GM23338 (cell line): ENCODE data around the gene FAM219A. TPM values are rescaled to one million over a fixed set of nuclear protein-coding genes. Genes with fewer than 3 reads are reported as not detected.

Experiments
- ATAC-seq: fragments of 200-7000 bp; cut with Tn5 transposase; 3 replicates; pipeline ENCODE4 v1.9.1; 2020
- DNase-seq: peaks from one replicate; pipeline ENCODE4 v3.0.0-alpha.2; 2015; ENCODE audit warnings: low spot score
- H2AFZ ChIP-seq: fragments of 200-600 bp; sonication (generic); 2 replicates; pipeline ENCODE4 v1.8.0; 2016; ENCODE audit warnings: antibody characterized with exemption, mild to moderate bottlenecking, moderate library complexity
- H3F3A ChIP-seq: fragments of 200-600 bp; sonication (generic); replicated peaks from 2 replicates; pipeline ENCODE4 v1.8.0; 2017; ENCODE audit warnings: antibody characterized with exemption, mixed run types, low read depth
- H3K27ac ChIP-seq: fragments of 200-600 bp; sonication (generic); 2 replicates; pipeline ENCODE4 v1.6.1; 2016; ENCODE audit warnings: low read depth
- H3K27me3 ChIP-seq: fragments of 200-600 bp; sonication (generic); 2 replicates; pipeline ENCODE4 v1.8.0; 2016; ENCODE audit warnings: mild to moderate bottlenecking, mixed run types, moderate library complexity; ENCODE audit not compliant: insufficient read depth
- H3K36me3 ChIP-seq: fragments of 200-600 bp; sonication (generic); 2 replicates; pipeline ENCODE4 v1.8.0; 2016; ENCODE audit warnings: mild to moderate bottlenecking; ENCODE audit not compliant: insufficient read depth
- H3K4me1 ChIP-seq: fragments of 200-600 bp; sonication (generic); 2 replicates; pipeline ENCODE4 v1.8.0; 2016; ENCODE audit warnings: mild to moderate bottlenecking, moderate library complexity; ENCODE audit not compliant: insufficient read depth
- H3K4me2 ChIP-seq: fragments of 200-600 bp; sonication (generic); 2 replicates; pipeline ENCODE4 v1.7.1; 2017; ENCODE audit warnings: mixed run types
- H3K4me3 ChIP-seq: fragments of 200-600 bp; sonication (generic); 2 replicates; pipeline ENCODE4 v1.6.1; 2016; ENCODE audit warnings: mixed run types
- H3K79me2 ChIP-seq: fragments of 200-600 bp; sonication (generic); replicated peaks from 2 replicates; pipeline ENCODE4 v1.8.0; 2017; ENCODE audit warnings: mild to moderate bottlenecking; ENCODE audit not compliant: insufficient read depth
- H3K9me2 ChIP-seq: fragments of 200-600 bp; sonication (generic); 2 replicates; pipeline ENCODE4 v1.8.0; 2017; ENCODE audit not compliant: insufficient read depth
- H4K20me1 ChIP-seq: fragments of 200-600 bp; sonication (generic); replicated peaks from 2 replicates; pipeline ENCODE4 v1.8.0; 2017; ENCODE audit warnings: mild to moderate bottlenecking; ENCODE audit not compliant: insufficient read depth
- H3K27ac Mint-ChIP-seq: 2 replicates; pipeline ENCODE4 v1.8.0; 2020; ENCODE audit warnings: inconsistent platforms, mild to moderate bottlenecking, moderate library complexity, mixed read lengths
- H3K27me3 Mint-ChIP-seq: 3 replicates; pipeline ENCODE4 v1.8.0; 2022; ENCODE audit warnings: low read depth, mild to moderate bottlenecking, moderate library complexity, mixed read lengths, inconsistent platforms; ENCODE audit not compliant: insufficient read depth, poor library complexity
- H3K36me3 Mint-ChIP-seq: 3 replicates; pipeline ENCODE4 v1.8.0; 2021; ENCODE audit warnings: low read depth, mild to moderate bottlenecking, inconsistent platforms, moderate library complexity, mixed read lengths
- H3K4me1 Mint-ChIP-seq: 3 replicates; pipeline ENCODE4 v1.8.0; 2020; ENCODE audit warnings: mild to moderate bottlenecking, inconsistent platforms, mixed read lengths
- H3K4me3 Mint-ChIP-seq: 3 replicates; pipeline ENCODE4 v1.8.0; 2021; ENCODE audit warnings: moderate library complexity, mild to moderate bottlenecking, inconsistent platforms, mixed read lengths
- H3K9me3 Mint-ChIP-seq: 3 replicates; pipeline ENCODE4 v1.8.0; 2020; ENCODE audit warnings: moderate library complexity, mild to moderate bottlenecking, inconsistent platforms, mixed read lengths
- CREB1 ChIP-seq: fragments of 250-450 bp; sonication (Bioruptor Pico); IDR thresholded peaks from 2 replicates; pipeline ENCODE4 v1.5.0; 2020; ENCODE audit warnings: low read depth, mild to moderate bottlenecking, moderate library complexity
- EZH2phosphoT487 ChIP-seq: fragments of 200-600 bp; sonication (generic); IDR thresholded peaks from one replicate; pipeline ENCODE4 v1.8.1; 2018; ENCODE audit warnings: antibody characterized with exemption; ENCODE audit not compliant: unreplicated experiment
- JUNB ChIP-seq: IDR thresholded peaks from one replicate; pipeline ENCODE4 v1.6.1; 2016; ENCODE audit warnings: antibody characterized with exemption; ENCODE audit not compliant: unreplicated experiment
- NANOG ChIP-seq: IDR thresholded peaks from 2 replicates; pipeline ENCODE4 v1.6.1; 2016; ENCODE audit warnings: antibody characterized with exemption, borderline replicate concordance
- POLR2AphosphoS5 ChIP-seq: IDR thresholded peaks from 2 replicates; pipeline ENCODE4 v1.6.1; 2016; ENCODE audit warnings: antibody characterized with exemption, low read depth
- STAT1 ChIP-seq: IDR thresholded peaks from one replicate; pipeline ENCODE4 v1.6.1; 2016; ENCODE audit warnings: antibody characterized with exemption; ENCODE audit not compliant: unreplicated experiment
- ZNF114 ChIP-seq: fragments of 250-450 bp; sonication (Bioruptor Pico); IDR thresholded peaks from 2 replicates; pipeline ENCODE4 v1.5.0; 2020; ENCODE audit warnings: mild to moderate bottlenecking, moderate library complexity
- polyA plus RNA-seq: library from polyadenylated mRNA; unstranded; fragments of >200 nt; fragmentation: Nextera tagmentation; extraction: Ambion mirVana; gene quantifications from 2 replicates; pipeline ENCODE4 v1.2.1, GENCODE V29; 2016
- total RNA-seq: library from RNA; depleted of rRNA; stranded (reverse); fragments of >200 nt; shearing (Covaris generic); gene quantifications from 2 replicates; pipeline ENCODE4 v1.2.3, GENCODE V29; 2014
- TF ChIP-seq, protein P1 (sequence below): fragments of 250-450 bp; sonication (Bioruptor Pico); IDR thresholded peaks from 2 replicates; pipeline ENCODE4 v1.5.0; 2020; ENCODE audit warnings: mild to moderate bottlenecking, moderate library complexity
- TF ChIP-seq, protein P2 (sequence below), 2 experiments: fragments of 200-600 bp in 1 of 2; sonication (generic) in 1 of 2; conservative IDR thresholded peaks; 2 replicates each; pipeline versions ENCODE4 v1.5.1 to v1.6.1; 2016 to 2017; ENCODE audit warnings: antibody characterized with exemption in 2 of 2, low read depth in 2 of 2, mild to moderate bottlenecking in 2 of 2, moderate library complexity in 1 of 2
- TF ChIP-seq, protein P3 (sequence below): IDR thresholded peaks from one replicate; pipeline ENCODE4 v1.6.1; 2018; ENCODE audit warnings: antibody characterized with exemption; ENCODE audit not compliant: unreplicated experiment
- TF ChIP-seq, protein P4 (sequence below): IDR thresholded peaks from 2 replicates; pipeline ENCODE4 v1.6.1; 2016; ENCODE audit warnings: antibody characterized with exemption

Gene FAM219A
- total and polyA plus RNA-seq, 2 experiments from 2014 or later: 3.8 to 7.2 TPM

DNA sequence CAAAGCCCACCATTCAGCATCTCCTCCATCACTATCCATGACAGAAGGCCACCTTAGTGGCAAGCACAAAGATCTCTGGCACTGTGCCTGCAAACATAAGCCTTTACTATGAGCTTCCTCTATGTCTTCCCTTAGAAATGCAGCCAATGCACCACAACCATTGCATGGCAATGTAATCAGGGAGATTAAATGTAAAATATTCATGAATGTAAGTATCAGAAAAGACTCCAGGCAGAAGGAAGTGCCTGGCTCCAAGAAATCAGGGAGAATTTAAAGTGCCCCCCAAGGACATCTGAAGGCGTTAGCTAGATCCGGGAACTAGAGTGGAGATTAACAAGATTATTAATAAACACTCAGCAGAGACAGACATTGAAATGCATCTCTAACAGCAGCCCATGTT lies 49.2 kb downstream of the FAM219A start (continued):
- TF ChIP-seq, protein P1, sequence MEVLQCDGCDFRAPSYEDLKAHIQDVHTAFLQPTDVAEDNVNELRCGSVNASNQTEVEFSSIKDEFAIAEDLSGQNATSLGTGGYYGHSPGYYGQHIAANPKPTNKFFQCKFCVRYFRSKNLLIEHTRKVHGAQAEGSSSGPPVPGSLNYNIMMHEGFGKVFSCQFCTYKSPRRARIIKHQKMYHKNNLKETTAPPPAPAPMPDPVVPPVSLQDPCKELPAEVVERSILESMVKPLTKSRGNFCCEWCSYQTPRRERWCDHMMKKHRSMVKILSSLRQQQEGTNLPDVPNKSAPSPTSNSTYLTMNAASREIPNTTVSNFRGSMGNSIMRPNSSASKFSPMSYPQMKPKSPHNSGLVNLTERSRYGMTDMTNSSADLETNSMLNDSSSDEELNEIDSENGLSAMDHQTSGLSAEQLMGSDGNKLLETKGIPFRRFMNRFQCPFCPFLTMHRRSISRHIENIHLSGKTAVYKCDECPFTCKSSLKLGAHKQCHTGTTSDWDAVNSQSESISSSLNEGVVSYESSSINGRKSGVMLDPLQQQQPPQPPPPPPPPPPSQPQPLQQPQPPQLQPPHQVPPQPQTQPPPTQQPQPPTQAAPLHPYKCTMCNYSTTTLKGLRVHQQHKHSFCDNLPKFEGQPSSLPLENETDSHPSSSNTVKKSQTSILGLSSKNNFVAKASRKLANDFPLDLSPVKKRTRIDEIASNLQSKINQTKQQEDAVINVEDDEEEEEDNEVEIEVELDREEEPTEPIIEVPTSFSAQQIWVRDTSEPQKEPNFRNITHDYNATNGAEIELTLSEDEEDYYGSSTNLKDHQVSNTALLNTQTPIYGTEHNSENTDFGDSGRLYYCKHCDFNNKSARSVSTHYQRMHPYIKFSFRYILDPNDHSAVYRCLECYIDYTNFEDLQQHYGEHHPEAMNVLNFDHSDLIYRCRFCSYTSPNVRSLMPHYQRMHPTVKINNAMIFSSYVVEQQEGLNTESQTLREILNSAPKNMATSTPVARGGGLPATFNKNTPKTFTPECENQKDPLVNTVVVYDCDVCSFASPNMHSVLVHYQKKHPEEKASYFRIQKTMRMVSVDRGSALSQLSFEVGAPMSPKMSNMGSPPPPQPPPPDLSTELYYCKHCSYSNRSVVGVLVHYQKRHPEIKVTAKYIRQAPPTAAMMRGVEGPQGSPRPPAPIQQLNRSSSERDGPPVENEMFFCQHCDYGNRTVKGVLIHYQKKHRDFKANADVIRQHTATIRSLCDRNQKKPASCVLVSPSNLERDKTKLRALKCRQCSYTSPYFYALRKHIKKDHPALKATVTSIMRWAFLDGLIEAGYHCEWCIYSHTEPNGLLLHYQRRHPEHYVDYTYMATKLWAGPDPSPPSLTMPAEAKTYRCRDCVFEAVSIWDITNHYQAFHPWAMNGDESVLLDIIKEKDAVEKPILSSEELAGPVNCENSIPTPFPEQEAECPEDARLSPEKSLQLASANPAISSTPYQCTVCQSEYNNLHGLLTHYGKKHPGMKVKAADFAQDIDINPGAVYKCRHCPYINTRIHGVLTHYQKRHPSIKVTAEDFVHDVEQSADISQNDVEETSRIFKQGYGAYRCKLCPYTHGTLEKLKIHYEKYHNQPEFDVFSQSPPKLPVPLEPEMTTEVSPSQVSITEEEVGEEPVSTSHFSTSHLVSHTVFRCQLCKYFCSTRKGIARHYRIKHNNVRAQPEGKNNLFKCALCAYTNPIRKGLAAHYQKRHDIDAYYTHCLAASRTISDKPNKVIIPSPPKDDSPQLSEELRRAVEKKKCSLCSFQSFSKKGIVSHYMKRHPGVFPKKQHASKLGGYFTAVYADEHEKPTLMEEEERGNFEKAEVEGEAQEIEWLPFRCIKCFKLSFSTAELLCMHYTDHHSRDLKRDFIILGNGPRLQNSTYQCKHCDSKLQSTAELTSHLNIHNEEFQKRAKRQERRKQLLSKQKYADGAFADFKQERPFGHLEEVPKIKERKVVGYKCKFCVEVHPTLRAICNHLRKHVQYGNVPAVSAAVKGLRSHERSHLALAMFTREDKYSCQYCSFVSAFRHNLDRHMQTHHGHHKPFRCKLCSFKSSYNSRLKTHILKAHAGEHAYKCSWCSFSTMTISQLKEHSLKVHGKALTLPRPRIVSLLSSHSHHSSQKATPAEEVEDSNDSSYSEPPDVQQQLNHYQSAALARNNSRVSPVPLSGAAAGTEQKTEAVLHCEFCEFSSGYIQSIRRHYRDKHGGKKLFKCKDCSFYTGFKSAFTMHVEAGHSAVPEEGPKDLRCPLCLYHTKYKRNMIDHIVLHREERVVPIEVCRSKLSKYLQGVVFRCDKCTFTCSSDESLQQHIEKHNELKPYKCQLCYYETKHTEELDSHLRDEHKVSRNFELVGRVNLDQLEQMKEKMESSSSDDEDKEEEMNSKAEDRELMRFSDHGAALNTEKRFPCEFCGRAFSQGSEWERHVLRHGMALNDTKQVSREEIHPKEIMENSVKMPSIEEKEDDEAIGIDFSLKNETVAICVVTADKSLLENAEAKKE (CRISPR knock-in tag): no peak

DNA sequence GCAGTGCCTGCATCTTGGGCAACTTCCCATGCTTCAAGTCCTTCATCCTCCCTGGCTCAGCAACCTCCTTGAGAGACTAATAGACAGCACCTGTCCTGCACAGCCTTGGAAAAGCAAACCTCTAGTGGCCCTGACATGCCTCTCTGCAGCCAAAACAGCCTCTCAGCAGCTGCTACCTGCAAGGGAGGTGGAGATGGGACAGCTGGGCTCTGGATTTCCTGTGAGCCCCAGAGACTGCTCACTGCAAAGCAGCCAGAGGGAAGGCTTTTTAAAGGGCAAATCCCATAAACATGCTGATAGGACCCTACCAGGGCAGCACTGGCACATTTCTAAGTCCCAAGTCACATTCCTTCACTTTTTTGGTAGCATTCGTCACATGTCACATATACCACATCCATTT lies 50.2 kb downstream of the FAM219A start:
- H3K36me3 ChIP-seq: no peaks in the 10 kb centered on the region
- no peaks in the 10 kb centered on the region for H3K4me1 ChIP-seq
- Mint-ChIP-seq H3K27ac (no peak overlapping the region), H3K27me3 (peaks cover 3% of the 10 kb centered on the region), H3K36me3 (no peaks in the 10 kb centered on the region), H3K9me3 (no peaks in the 10 kb centered on the region), H3K4me1 (no peaks in the 10 kb centered on the region), H3K4me3 (no peak overlapping the region)
- H3K4me2 ChIP-seq: no peak overlapping the region
- no peaks in the 10 kb centered on the region for H3K9me2 ChIP-seq
- ATAC-seq: no peak
- no peak overlapping the region for H3K4me3 ChIP-seq
- H4K20me1 ChIP-seq: peaks cover 3% of the 10 kb centered on the region; the same call in 1 of the 2 replicates
- no peaks in the 10 kb centered on the region for H3K27me3 ChIP-seq
- no peak for DNase-seq
- H2AFZ ChIP-seq: no peak overlapping the region
- no peak overlapping the region for H3K27ac ChIP-seq
- no peaks in the 10 kb centered on the region for H3K79me2 ChIP-seq
- no peaks in the 10 kb centered on the region for H3F3A ChIP-seq
- TF ChIP-seq POLR2AphosphoS5 (no peak), ZNF114 (no peak), NANOG (no peak), CREB1 (CRISPR knock-in tag) (no peak), STAT1 (no peak), JUNB (no peak), EZH2phosphoT487 (no peak)
- TF ChIP-seq, protein P2, sequence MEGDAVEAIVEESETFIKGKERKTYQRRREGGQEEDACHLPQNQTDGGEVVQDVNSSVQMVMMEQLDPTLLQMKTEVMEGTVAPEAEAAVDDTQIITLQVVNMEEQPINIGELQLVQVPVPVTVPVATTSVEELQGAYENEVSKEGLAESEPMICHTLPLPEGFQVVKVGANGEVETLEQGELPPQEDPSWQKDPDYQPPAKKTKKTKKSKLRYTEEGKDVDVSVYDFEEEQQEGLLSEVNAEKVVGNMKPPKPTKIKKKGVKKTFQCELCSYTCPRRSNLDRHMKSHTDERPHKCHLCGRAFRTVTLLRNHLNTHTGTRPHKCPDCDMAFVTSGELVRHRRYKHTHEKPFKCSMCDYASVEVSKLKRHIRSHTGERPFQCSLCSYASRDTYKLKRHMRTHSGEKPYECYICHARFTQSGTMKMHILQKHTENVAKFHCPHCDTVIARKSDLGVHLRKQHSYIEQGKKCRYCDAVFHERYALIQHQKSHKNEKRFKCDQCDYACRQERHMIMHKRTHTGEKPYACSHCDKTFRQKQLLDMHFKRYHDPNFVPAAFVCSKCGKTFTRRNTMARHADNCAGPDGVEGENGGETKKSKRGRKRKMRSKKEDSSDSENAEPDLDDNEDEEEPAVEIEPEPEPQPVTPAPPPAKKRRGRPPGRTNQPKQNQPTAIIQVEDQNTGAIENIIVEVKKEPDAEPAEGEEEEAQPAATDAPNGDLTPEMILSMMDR (conservative IDR thresholded peaks at IDR 0.05; ENCODE audit: low read depth in 2 of 2): no peak
- TF ChIP-seq, protein P3, sequence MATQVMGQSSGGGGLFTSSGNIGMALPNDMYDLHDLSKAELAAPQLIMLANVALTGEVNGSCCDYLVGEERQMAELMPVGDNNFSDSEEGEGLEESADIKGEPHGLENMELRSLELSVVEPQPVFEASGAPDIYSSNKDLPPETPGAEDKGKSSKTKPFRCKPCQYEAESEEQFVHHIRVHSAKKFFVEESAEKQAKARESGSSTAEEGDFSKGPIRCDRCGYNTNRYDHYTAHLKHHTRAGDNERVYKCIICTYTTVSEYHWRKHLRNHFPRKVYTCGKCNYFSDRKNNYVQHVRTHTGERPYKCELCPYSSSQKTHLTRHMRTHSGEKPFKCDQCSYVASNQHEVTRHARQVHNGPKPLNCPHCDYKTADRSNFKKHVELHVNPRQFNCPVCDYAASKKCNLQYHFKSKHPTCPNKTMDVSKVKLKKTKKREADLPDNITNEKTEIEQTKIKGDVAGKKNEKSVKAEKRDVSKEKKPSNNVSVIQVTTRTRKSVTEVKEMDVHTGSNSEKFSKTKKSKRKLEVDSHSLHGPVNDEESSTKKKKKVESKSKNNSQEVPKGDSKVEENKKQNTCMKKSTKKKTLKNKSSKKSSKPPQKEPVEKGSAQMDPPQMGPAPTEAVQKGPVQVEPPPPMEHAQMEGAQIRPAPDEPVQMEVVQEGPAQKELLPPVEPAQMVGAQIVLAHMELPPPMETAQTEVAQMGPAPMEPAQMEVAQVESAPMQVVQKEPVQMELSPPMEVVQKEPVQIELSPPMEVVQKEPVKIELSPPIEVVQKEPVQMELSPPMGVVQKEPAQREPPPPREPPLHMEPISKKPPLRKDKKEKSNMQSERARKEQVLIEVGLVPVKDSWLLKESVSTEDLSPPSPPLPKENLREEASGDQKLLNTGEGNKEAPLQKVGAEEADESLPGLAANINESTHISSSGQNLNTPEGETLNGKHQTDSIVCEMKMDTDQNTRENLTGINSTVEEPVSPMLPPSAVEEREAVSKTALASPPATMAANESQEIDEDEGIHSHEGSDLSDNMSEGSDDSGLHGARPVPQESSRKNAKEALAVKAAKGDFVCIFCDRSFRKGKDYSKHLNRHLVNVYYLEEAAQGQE: no peak
- TF ChIP-seq, protein P4, sequence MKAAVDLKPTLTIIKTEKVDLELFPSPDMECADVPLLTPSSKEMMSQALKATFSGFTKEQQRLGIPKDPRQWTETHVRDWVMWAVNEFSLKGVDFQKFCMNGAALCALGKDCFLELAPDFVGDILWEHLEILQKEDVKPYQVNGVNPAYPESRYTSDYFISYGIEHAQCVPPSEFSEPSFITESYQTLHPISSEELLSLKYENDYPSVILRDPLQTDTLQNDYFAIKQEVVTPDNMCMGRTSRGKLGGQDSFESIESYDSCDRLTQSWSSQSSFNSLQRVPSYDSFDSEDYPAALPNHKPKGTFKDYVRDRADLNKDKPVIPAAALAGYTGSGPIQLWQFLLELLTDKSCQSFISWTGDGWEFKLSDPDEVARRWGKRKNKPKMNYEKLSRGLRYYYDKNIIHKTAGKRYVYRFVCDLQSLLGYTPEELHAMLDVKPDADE: no peak
